HFFc6 (cell line): ENCODE data around the gene MEI1. TPM values are rescaled to one million over a fixed set of nuclear protein-coding genes. Genes with fewer than 3 reads are reported as not detected.

Source experiments
- DNase-seq: peaks from one replicate; pipeline ENCODE4 v3.0.0-alpha.2; 2018
- H3K27ac Mint-ChIP-seq: 2 replicates; pipeline ENCODE4 v1.8.0; 2020; ENCODE audit warnings: mild to moderate bottlenecking, mixed read lengths
- H3K27me3 Mint-ChIP-seq: 2 replicates; pipeline ENCODE4 v1.8.0; 2021; ENCODE audit warnings: mild to moderate bottlenecking, moderate library complexity, mixed read lengths; ENCODE audit not compliant: insufficient read depth
- H3K36me3 Mint-ChIP-seq: 2 replicates; pipeline ENCODE4 v1.8.0; 2021; ENCODE audit warnings: low read depth, mixed read lengths
- H3K4me1 Mint-ChIP-seq: 2 replicates; pipeline ENCODE4 v1.8.0; 2020; ENCODE audit warnings: low read depth, mixed read lengths
- H3K4me3 Mint-ChIP-seq: 2 replicates; pipeline ENCODE4 v1.8.0; 2020; ENCODE audit warnings: mild to moderate bottlenecking, moderate library complexity, mixed read lengths
- H3K9me3 Mint-ChIP-seq: 2 replicates; pipeline ENCODE4 v1.8.0; 2020; ENCODE audit warnings: mild to moderate bottlenecking, mixed read lengths
- total RNA-seq, 6 experiments: library from RNA; stranded (reverse); fragmentation: NEBNext Ultra II Directional; extraction: Animal tissue kit (Norgen Biotek cat#: 25700); gene quantifications; 2 replicates in 1 of 6; 3 replicates in 5 of 6; pipeline ENCODE4 v1.2.3, GENCODE V29; 2021
- TF ChIP-seq, protein P1 (sequence below): fragments of 200-600 bp; sonication (generic); IDR thresholded peaks from 2 replicates; pipeline ENCODE4 v1.5.0; 2021; ENCODE audit warnings: antibody characterized with exemption, mild to moderate bottlenecking

Gene MEI1
- total RNA-seq, 6 experiments from 2014 or later = 0.24 to 0.53 (median 0.34) TPM; not detected in 2

DNA sequence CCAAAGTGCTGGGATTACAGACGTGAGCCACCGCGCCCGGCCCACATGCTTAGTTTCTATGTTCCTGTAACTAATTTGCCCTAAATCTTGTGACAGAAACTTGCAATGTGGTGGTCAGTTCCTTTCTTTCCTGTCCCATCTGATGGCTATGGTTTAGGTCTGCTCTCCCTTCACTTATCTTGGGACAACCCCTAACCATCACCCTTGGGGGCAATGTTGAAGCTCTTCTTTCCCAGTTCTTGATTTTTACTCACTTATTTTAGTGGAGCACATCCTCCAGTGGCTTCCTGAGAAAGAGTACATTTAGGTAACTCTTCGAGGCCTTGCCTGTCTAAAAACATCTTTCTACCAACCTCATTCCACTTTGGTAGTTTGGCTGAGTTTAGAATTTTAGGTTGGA is 140.9 kb downstream of the MEI1 start:
- TF ChIP-seq, protein P1, sequence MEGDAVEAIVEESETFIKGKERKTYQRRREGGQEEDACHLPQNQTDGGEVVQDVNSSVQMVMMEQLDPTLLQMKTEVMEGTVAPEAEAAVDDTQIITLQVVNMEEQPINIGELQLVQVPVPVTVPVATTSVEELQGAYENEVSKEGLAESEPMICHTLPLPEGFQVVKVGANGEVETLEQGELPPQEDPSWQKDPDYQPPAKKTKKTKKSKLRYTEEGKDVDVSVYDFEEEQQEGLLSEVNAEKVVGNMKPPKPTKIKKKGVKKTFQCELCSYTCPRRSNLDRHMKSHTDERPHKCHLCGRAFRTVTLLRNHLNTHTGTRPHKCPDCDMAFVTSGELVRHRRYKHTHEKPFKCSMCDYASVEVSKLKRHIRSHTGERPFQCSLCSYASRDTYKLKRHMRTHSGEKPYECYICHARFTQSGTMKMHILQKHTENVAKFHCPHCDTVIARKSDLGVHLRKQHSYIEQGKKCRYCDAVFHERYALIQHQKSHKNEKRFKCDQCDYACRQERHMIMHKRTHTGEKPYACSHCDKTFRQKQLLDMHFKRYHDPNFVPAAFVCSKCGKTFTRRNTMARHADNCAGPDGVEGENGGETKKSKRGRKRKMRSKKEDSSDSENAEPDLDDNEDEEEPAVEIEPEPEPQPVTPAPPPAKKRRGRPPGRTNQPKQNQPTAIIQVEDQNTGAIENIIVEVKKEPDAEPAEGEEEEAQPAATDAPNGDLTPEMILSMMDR = no peak
- Mint-ChIP-seq H3K27ac (no peak overlapping the region), H3K4me1 (peaks cover 10% of the 10 kb centered on the region), H3K36me3 (peaks cover 11% of the 10 kb centered on the region), H3K9me3 (no peaks in the 10 kb centered on the region), H3K4me3 (no peak overlapping the region), H3K27me3 (no peaks in the 10 kb centered on the region)
- DNase-seq = no peak

DNA sequence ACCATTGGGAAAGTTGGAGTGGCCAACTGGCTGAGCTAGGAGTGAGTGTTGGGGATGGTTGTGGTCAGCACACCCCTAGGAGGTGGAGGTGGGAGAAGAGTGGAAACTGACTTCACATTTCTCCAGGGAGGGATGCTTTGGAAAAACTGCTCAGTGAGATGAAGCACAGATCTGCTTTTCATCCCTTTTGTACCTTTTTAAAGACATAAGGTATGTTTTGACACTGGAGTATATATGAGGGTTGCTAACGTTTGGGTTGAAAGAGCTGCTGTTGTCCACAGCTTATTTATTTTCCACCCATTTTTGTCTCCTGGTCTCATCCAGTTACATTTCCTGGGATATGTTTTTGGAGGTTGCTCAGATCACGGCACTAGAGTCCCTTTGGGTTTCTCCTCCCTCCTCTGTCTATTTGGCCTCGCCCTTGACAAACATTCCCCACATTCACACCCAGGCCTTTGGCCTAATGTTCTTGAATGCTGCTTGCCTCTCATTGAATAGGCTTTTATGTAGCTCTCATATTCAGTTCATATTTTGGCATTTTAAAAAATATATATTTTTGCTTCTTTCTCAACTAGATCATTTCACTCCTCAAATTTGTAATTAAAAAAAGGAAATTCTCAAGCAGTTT is 141.9 kb downstream of the MEI1 start:
- H3K36me3 Mint-ChIP-seq = peaks cover 11% of the 10 kb centered on the region
- no peak overlapping the region for H3K4me3 Mint-ChIP-seq
- H3K4me1 Mint-ChIP-seq = peaks cover 10% of the 10 kb centered on the region
- no peaks in the 10 kb centered on the region for H3K9me3 Mint-ChIP-seq
- no peak overlapping the region for H3K27ac Mint-ChIP-seq
- DNase-seq = no peak
- no peaks in the 10 kb centered on the region for H3K27me3 Mint-ChIP-seq
- TF ChIP-seq, protein P1 = no peak

DNA sequence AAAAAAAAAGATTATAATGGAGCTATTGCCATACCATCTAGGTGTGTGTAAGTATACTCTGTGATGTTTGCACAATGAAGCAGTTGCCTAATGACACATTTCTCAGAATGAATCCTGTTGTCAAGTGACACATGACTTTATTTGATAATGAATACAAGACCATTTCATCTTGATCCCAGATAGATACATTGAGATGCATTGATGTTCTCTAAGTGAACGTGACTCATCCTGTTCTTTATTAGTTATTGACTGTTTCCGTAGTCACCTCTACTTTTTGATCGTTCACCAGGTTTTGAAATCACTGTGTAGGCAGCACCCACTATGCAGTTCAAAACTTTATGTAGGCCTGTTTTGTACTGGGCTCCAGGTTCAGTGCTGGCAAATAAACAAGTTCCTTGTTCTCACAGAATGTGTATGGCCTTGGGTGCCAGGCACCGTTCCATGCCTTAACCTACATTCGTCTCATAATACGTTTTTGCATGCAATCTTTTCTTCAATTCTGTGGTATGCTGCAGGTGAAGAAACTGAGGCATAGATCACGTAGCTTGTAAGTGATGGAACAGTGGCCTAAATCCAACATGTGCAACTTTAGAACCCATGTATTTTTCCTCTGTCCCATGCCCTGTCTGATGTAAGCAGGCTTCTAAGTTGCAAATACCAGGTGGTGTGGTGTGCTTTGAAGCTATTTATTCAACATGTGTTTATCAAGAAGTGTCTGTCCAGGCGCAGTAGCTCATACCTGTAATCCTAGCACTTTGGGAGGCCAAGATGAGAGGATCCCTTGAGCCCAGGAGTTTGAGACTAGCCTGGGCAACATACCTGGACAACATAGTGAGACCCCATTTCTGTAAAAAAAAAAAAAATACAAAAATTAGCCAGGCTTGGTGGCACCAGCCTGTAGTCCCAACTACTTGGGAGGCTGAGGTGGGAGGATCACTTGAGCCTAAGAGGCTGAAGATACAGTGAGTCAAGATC is 144.0 kb downstream of the MEI1 start:
- Mint-ChIP-seq H3K9me3 (no peaks in the 10 kb centered on the region), H3K4me3 (no peak overlapping the region), H3K27ac (no peak overlapping the region), H3K27me3 (no peaks in the 10 kb centered on the region), H3K4me1 (peaks cover 10% of the 10 kb centered on the region), H3K36me3 (peaks cover under 1% of the 10 kb centered on the region; the same call in 1 of the 2 replicates)
- DNase-seq = no peak
- TF ChIP-seq, protein P1 = no peak

DNA sequence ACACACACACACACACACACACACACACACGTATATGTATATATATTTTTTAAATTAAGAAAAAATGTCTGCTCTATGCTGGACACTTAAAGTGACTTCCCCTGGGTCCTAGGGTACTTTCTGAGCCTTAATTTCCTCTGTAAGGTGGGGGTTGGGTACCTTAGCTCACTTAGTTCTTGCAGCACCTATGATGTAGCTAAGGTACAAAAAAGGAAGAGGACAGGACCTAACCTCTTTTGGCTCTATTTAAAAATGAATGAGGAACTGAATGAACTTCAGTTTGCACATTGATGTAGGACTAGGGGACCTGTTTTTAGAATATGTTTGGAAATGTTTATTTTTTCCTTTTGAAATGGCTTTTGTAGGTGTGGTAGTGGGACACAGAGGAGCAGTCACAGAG is 144.7 kb downstream of the MEI1 start:
- TF ChIP-seq, protein P1 = no peak
- Mint-ChIP-seq H3K4me3 (no peak overlapping the region), H3K27me3 (no peaks in the 10 kb centered on the region), H3K9me3 (no peaks in the 10 kb centered on the region), H3K4me1 (peaks cover 10% of the 10 kb centered on the region), H3K36me3 (no peaks in the 10 kb centered on the region), H3K27ac (no peak overlapping the region)
- DNase-seq = no peak

DNA sequence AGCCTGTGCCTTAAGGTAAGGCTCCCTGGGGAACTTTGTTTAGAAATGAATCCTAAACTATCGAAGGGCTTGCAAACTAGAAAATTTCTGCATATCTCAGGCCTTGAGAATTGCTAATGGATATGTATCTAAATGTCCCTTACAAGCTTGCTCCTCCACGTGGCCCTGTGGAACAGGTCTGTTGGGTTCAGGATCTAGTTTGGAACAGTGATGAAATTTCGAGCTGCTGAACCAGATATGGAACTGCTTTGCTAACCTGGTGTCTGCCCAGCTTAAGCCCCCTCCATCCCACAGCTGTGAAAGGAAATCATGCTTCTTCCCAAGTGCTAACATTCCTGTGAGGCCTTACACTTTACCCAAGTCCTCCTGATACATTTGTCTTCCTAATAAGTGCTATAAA is 145.2 kb downstream of the MEI1 start:
- H3K27me3 Mint-ChIP-seq = no peaks in the 10 kb centered on the region
- DNase-seq = no peak
- TF ChIP-seq, protein P1 = no peak
- H3K36me3 Mint-ChIP-seq = no peaks in the 10 kb centered on the region
- H3K4me1 Mint-ChIP-seq = peaks cover 10% of the 10 kb centered on the region
- H3K9me3 Mint-ChIP-seq = no peaks in the 10 kb centered on the region
- no peak overlapping the region for H3K4me3 Mint-ChIP-seq
- H3K27ac Mint-ChIP-seq = no peak overlapping the region
